Spleen (tissue), 7 donors: ENCODE results near the gene SEMA3F.

Experiments
- CTCF ChIP-seq, 11 experiments: fragments of 200-600 bp in 7 of 11; fragments of 450-650 bp in 4 of 11; sonication (generic) in 4 of 11; IDR thresholded peaks in 8 of 11; conservative IDR thresholded peaks in 3 of 11; 1 replicate in 7 of 11; 2 replicates in 4 of 11; pipeline versions ENCODE4 v1.4.0 to v1.8.0; 2016 to 2021; ENCODE audit warnings: antibody characterized with exemption in 11 of 11, inconsistent platforms in 4 of 11, mild to moderate bottlenecking in 1 of 11
- POLR2A ChIP-seq, 3 donors: fragments of 450-650 bp; IDR thresholded peaks; one replicate each; pipeline ENCODE4 v1.5.1; 2017; ENCODE audit warnings: antibody characterized with exemption in 3 of 3, mild to moderate bottlenecking in 1 of 3
- donor health status: DM: no; HTN: no; CAD: no; lungs with moderate emphysema.
- donor health status: DM: no; HTN: no; CAD: no.
- donor health status: DM: no; HTN: no; CAD: no.

- no peak for TF ChIP-seq CTCF (IDR thresholded peaks at IDR 0.05 in 8 of 11, conservative IDR thresholded peaks at IDR 0.05 in 3 of 11)
- TF ChIP-seq POLR2A (IDR thresholded peaks at IDR 0.05): no peak
Observed at GRCh38 chr3:50230104-50230793, 75.1 kb downstream of the SEMA3F start.
